GM13977 (cell line): ENCODE data around the gene MBD5.

Experiments used
- DNase-seq: peaks from one replicate; pipeline ENCODE4 v3.0.0; 2012; ENCODE audit warnings: low spot score
- CTCF ChIP-seq: IDR thresholded peaks from 2 replicates; pipeline ENCODE4 v1.5.1; 2012; ENCODE audit warnings: mild to moderate bottlenecking, control low read depth; ENCODE audit not compliant: insufficient read depth; ENCODE audit errors: extremely low read depth, missing control alignments
- in situ Hi-C: fragments of 300-500 bp; cut with MboI; formaldehyde crosslinking; loops from one replicate; pipeline ENCODE4 v1.12.0; 2022; ENCODE audit warnings: low sequenced_read_pairs, low pct_unique_long_range_greater_than_20kb, mixed read lengths, inconsistent platforms; ENCODE audit not compliant: unreplicated experiment

MBD5 gene

GRCh38 chr2:148503516-148503915, 482.6 kb downstream of the MBD5 start:
- in situ Hi-C loops: no loop called here
- TF ChIP-seq CTCF: no peak
- DNase-seq: no peak

GRCh38 chr2:148507970-148508369, 487.1 kb downstream of the MBD5 start:
- in situ Hi-C loops: loop anchor here (5.0 kb wide), 1 partner anchor 516 kb away; no protein-coding TSS in a partner anchor
- TF ChIP-seq CTCF: no peak
- no peak for DNase-seq

- in situ Hi-C loops: loop anchor here (5.0 kb wide), 1 partner anchor 517 kb away; no protein-coding TSS in a partner anchor
- no peak for DNase-seq
- no peak for TF ChIP-seq CTCF
These were observed 488.0 kb downstream of the MBD5 start for GRCh38 chr2:148508878-148509287.

GRCh38 chr2:148509288-148509902, 488.5 kb downstream of the MBD5 start:
- DNase-seq: peak; percentile 78
- peak; percentile 98 for TF ChIP-seq CTCF
- in situ Hi-C loops: loop anchor here (5.0 kb wide), 1 partner anchor 517 kb away; no protein-coding TSS in a partner anchor

- in situ Hi-C loops: no loop called here
- no peak for DNase-seq
- TF ChIP-seq CTCF: no peak
These were observed 491.0 kb downstream of the MBD5 start for GRCh38 chr2:148511883-148512282.

GRCh38 chr2:148512501-148512900, 491.6 kb downstream of the MBD5 start:
- DNase-seq: no peak
- TF ChIP-seq CTCF: no peak
- in situ Hi-C loops: no loop called here
